T-helper 2 cell treated with Interferon-gamma antibody and Interleukin-4, amounts not matched to agents 5 μg/mL and 100 μg/mL, for 36 hours (primary cell): ENCODE results near the gene SPTBN1.

Experiments
- DNase-seq: peaks from one replicate; pipeline ENCODE4 v3.0.0; 2021; ENCODE audit warnings: low spot score
- H3K27ac Mint-ChIP-seq: one replicate; pipeline ENCODE4 v1.8.0; 2021; ENCODE audit warnings: mild to moderate bottlenecking, mixed read lengths
- H3K27me3 Mint-ChIP-seq: one replicate; pipeline ENCODE4 v1.8.0; 2021; ENCODE audit warnings: low read depth, mixed read lengths
- H3K36me3 Mint-ChIP-seq: one replicate; pipeline ENCODE4 v1.8.0; 2021; ENCODE audit warnings: low read depth, mixed read lengths
- H3K4me1 Mint-ChIP-seq: one replicate; pipeline ENCODE4 v1.8.0; 2021; ENCODE audit warnings: low read depth, mixed read lengths
- H3K4me3 Mint-ChIP-seq: one replicate; pipeline ENCODE4 v1.8.0; 2022; ENCODE audit warnings: mild to moderate bottlenecking, moderate library complexity, mixed read lengths
- H3K9me3 Mint-ChIP-seq: one replicate; pipeline ENCODE4 v1.8.0; 2021; ENCODE audit warnings: mixed read lengths

SPTBN1 gene

DNA sequence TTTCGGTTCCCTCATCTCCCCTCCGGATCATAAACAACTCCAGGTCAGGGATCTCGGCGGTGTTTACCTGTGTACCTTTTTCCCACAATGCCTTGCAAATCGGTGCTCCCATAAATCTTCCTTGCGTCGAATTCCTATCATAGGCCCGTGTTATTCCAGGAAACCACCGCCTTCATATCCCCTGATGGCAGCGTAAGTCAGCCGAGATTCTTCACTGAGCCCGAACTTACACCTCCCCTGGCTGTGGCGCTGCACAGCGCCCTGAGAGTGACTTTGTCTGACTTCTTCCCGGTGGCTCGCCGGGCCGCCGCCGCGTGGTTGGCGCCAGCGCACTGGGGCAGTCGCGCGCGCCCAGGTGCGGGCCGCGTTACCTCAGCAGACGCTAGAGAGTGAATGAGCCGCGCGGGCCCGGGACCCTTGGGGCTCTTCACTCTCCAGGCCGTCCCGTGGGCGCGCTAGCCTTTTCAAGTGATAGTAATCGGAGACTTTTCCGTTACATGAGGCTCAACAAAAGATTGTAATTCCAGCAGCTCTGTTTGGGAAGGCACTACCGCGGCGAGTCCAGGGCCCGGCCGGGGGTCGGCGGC lies 101.6 kb downstream of the SPTBN1 start:
- DNase-seq, result peak; percentile 69
- peaks cover 43% of the 10 kb centered on the region for H3K4me1 Mint-ChIP-seq
- H3K9me3 Mint-ChIP-seq, result no peaks in the 10 kb centered on the region
- no peaks in the 10 kb centered on the region for H3K27me3 Mint-ChIP-seq
- peak overlapping the region; percentile 82 for H3K27ac Mint-ChIP-seq
- H3K4me3 Mint-ChIP-seq, result peak overlapping the region; percentile 77
- H3K36me3 Mint-ChIP-seq, result peaks cover 26% of the 10 kb centered on the region

DNA sequence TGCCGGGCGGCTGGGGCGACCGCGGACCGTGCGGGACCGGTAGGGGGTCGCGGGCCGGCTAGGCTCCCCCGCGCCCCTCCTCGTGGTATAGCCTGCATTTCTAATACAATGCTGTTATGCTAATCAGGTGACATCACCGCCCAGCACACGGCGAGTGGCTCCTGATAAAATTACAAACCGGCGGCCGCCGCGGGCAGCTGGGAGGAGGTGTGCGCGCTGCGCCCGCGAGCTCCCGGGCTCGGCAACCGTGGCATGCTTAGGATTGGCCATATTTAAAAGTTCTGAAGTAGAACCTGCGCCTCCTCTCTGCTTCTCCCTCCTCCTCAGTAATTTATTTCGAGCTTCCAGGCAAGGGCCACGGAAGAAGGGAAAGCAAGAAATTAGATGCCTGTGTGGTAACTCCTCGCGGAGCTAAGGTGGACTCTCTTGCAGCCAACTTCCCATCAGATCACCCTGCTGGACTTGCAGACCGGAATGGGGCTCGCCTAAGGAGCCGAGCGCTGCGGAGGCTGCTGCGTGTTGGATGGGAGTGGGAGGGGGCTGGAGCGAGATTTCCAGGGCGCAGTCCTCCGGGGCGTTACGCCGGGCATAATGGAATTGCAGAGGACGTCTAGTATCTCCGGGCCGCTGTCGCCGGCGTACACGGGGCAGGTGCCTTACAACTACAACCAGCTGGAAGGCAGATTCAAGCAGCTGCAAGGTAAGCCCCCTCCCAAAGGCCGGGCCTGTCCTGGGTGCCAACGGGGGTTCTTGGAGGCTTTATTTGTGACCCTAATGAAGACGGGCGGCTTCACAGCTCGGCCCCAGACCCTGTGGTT lies 102.3 kb downstream of the SPTBN1 start:
- no peaks in the 10 kb centered on the region for H3K9me3 Mint-ChIP-seq
- peaks cover 31% of the 10 kb centered on the region for H3K36me3 Mint-ChIP-seq
- H3K4me1 Mint-ChIP-seq, result peaks cover 44% of the 10 kb centered on the region
- peak overlapping the region; percentile 92 for H3K27ac Mint-ChIP-seq
- H3K27me3 Mint-ChIP-seq, result no peaks in the 10 kb centered on the region
- peak; percentile 71 for DNase-seq
- peak overlapping the region; percentile 94 for H3K4me3 Mint-ChIP-seq

DNA sequence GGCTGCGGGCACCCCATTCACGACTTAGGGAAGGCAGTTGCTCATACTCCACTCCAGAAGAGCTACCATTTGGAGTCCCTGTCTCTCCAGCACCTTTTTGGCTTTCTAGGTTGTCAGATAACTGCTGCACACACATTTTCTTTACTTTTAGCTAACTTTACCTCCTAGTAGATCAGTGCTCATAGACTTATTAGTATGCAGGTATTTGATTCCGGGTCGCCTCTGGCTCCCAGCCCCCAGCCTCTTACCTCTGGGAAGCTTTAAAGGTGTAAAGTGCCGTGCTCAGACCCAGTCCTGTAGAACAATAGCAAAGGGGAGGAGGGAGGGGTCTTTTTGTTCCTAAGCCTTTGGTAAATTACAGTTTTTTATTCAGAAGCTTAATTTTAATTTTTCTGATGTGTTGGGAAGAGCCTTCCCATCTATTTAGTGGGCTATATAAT lies 102.9 kb downstream of the SPTBN1 start:
- Mint-ChIP-seq H3K36me3 (peaks cover 35% of the 10 kb centered on the region), H3K27ac (peak overlapping the region; percentile 92), H3K4me1 (peaks cover 43% of the 10 kb centered on the region), H3K9me3 (no peaks in the 10 kb centered on the region), H3K27me3 (no peaks in the 10 kb centered on the region), H3K4me3 (peak overlapping the region; percentile 94)
- DNase-seq, result no peak

DNA sequence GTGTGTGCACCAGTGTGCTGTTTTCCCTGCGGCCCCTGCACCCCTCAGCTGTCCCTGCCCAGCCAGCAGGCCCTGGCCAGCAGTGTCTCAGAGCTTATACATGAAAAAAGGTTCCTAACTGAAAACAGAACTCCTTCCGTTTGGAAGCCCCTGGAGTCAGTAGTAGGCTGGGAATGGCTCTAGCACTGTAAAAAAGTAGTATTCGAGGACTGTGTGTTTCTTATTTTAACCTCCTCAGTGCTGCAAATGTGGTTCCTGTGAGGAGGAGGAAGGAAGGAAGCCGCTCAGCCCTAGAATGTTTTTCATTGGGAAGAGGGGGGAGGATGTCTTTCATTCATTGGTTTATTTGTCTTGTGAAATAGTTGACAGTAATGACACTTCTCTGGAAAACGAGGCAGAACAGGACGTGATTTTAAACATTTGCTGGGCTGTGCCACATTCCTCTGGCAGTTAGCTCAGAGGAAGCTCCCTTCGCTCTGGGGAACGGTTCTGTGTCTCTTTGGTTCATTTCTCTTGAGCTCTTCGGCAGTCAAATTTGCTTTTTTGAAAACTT lies 103.5 kb downstream of the SPTBN1 start:
- peak overlapping the region; percentile 94 for H3K4me3 Mint-ChIP-seq
- no peak for DNase-seq
- H3K9me3 Mint-ChIP-seq, result no peaks in the 10 kb centered on the region
- peaks cover 48% of the 10 kb centered on the region for H3K4me1 Mint-ChIP-seq
- no peaks in the 10 kb centered on the region for H3K27me3 Mint-ChIP-seq
- peak overlapping the region; percentile 92 for H3K27ac Mint-ChIP-seq
- H3K36me3 Mint-ChIP-seq, result peaks cover 39% of the 10 kb centered on the region

DNA sequence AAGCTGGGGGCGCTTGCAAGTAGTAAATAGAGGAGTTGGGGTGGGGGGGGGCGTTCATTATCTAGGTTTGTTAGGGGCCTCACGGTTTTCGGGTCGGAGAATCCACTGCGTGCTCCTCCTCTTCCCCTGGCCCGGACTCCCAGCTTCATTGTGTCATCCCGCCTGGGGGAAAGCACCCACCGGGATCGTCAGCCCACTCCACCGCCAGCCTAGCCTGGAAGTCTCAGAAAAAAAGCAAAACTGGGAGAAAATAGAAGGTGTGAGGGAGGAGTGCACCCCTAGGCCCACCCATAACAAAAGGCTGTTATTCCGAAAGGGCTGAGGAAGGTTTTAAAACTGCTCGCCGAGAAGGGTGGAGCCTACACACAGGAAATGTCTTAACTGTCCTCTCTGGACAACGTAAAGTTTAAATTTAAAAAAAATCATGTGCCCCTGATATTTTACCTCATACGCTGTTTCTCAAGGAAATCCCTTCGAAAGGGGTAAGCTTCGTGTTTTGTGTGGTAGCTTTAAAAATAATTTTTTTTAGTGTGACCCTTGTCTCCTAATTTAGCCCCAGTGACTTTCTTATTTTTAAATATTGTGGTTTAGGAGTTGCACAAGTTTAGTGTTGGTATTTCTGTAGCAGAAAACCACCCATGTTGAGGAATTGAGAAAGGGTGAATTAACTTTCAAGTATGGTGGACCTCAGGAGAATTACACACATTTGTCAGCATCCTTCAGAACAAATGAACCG lies 104.2 kb downstream of the SPTBN1 start:
- peak; percentile 51 for DNase-seq
- Mint-ChIP-seq H3K4me3 (peak overlapping the region; percentile 94), H3K27me3 (no peaks in the 10 kb centered on the region), H3K9me3 (no peaks in the 10 kb centered on the region), H3K36me3 (peaks cover 45% of the 10 kb centered on the region), H3K4me1 (peaks cover 52% of the 10 kb centered on the region), H3K27ac (peak overlapping the region; percentile 92)

DNA sequence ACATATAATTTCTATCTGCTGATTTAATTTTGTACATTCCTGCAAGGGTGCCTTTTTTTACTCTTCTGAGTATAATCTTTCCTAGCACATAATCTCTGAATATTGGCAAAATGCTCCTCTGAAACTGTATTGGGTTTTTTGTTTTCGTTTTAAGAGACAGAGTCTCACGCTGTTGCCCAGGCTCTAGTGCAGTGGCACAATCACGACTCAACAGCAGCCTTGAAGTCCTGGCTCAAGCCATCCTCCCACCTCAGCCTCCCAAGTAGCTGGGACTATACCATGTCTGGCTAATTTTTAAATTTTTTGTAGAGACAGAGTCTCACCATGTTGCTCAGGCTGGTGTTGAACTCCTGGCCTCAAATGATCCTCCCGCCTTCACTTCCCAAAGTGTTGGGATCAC lies 104.9 kb downstream of the SPTBN1 start:
- no peak for DNase-seq
- Mint-ChIP-seq H3K36me3 (peaks cover 49% of the 10 kb centered on the region), H3K4me3 (peak overlapping the region; percentile 94), H3K4me1 (peaks cover 52% of the 10 kb centered on the region), H3K9me3 (no peaks in the 10 kb centered on the region), H3K27me3 (no peaks in the 10 kb centered on the region), H3K27ac (peak overlapping the region; percentile 92)

DNA sequence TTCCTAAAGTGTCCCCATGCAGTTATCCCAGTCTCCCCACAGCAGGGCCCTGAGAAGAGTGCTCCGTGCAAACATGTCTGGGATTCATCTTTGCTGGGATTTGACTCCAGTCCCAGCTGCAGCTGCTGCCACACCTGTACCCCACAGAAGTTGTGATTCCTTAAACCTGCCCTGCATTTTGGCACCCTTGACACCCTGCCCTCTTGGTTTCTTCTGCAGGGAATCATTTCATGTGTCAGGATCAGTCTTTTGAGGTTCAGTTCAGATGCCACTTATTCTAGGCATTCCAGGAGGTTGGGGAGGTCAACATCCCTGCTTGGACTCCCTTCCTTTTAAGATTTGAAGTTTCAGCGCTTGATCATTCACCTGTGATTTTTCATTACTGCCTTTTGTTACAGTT lies 108.3 kb downstream of the SPTBN1 start:
- no peak for DNase-seq
- no peaks in the 10 kb centered on the region for H3K9me3 Mint-ChIP-seq
- peaks cover 64% of the 10 kb centered on the region for H3K4me1 Mint-ChIP-seq
- peak overlapping the region; percentile 34 for H3K4me3 Mint-ChIP-seq
- no peaks in the 10 kb centered on the region for H3K27me3 Mint-ChIP-seq
- peaks cover 62% of the 10 kb centered on the region for H3K36me3 Mint-ChIP-seq
- H3K27ac Mint-ChIP-seq, result no peak overlapping the region

DNA sequence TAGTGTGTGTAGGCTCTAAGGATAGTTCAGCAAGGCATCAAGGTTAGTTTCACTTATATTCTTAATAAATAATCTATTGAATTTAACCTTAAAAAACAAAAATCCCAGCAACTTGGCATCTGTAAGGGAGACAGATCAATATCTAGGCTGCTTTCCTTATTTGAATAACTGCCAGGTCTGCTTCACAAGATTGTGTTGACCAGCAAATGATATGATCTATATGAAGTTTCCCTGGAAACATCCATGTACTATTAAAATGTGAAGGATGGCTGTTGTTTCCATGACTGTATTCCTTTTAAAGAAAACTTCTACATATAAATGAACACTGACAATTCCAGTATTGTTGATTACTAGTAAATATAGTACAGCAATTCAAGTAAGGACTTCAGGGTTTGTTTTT lies 109.4 kb downstream of the SPTBN1 start:
- Mint-ChIP-seq H3K27me3 (no peaks in the 10 kb centered on the region), H3K36me3 (peaks cover 57% of the 10 kb centered on the region), H3K27ac (peak overlapping the region; percentile 60), H3K9me3 (no peaks in the 10 kb centered on the region), H3K4me1 (peaks cover 74% of the 10 kb centered on the region), H3K4me3 (peak overlapping the region; percentile 51)
- DNase-seq, result no peak

DNA sequence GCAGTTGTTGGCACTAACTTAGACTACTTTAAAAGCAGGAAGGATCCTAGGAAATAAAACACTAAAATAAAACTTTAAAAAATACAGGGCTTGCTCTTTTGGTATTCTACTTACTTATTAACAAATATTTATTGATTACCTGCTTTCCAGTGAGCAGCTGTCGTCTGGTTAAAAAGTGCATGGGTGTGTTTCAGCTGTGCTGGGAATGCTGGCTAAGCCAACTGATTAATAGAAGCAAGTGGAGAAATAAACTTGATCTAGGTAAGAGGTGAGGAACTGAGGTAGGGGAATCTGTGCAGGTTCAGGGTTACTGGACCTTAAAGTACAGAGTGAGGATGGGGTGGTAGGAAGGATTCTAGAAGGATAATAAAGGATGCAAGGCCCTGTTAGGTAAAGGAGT lies 110.8 kb downstream of the SPTBN1 start:
- H3K27ac Mint-ChIP-seq, result peak overlapping the region; percentile 84
- no peak for DNase-seq
- peaks cover 50% of the 10 kb centered on the region for H3K36me3 Mint-ChIP-seq
- H3K4me1 Mint-ChIP-seq, result peaks cover 77% of the 10 kb centered on the region
- no peaks in the 10 kb centered on the region for H3K9me3 Mint-ChIP-seq
- no peaks in the 10 kb centered on the region for H3K27me3 Mint-ChIP-seq
- H3K4me3 Mint-ChIP-seq, result peak overlapping the region; percentile 69

DNA sequence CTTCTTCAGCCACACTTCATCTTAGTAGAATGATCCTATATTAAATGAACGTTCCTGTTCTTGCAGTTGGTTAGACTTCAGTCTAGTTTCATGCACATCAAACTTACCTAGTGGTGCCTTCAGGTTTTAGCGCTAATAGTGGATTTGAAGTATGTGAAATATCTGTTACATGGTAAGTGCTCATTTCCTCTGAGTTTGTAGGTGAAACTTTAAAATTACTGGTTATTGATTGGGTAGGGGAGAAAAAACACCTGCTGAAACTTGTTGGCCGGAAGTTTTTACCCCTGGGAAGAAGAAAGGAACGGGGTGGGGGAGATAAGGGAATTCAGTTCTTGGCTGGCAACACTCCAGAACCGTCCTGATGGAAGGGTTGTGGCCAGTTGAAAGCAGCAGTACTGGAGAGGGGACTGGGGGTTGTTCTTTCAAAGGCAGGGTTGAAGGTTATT lies 112.8 kb downstream of the SPTBN1 start:
- H3K4me1 Mint-ChIP-seq, result peaks cover 81% of the 10 kb centered on the region
- no peaks in the 10 kb centered on the region for H3K27me3 Mint-ChIP-seq
- H3K9me3 Mint-ChIP-seq, result no peaks in the 10 kb centered on the region
- DNase-seq, result no peak
- peaks cover 37% of the 10 kb centered on the region for H3K36me3 Mint-ChIP-seq
- H3K27ac Mint-ChIP-seq, result peak overlapping the region; percentile 92
- H3K4me3 Mint-ChIP-seq, result peak overlapping the region; percentile 82

DNA sequence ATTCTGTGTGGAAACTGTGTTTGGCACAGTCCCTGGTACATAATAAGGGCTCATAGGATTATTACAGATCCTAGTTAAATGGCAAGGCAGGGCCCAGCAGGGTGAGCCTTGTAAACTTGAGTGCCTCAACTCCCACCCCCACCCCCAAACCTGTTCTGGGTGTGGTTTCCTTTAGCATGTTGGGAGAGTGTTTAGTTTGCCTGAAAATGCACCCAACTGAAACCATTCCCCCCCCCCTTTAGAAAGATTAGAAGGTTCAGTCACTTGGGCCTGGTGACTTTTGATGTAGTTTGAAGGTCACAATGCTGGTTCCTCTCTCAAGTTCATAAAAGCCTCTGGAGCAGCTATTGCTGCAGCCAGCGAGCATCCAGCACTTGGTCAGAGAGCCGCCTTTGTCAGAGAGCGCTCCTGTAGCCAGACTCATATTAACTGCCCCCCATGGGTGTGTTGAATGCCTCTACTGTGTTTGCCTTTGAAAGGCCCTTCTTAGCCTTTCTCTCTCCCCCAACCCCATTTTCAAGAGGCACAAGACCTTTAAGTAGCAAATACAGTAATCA lies 113.7 kb downstream of the SPTBN1 start:
- no peak for DNase-seq
- H3K27ac Mint-ChIP-seq, result peak overlapping the region; percentile 92
- H3K4me1 Mint-ChIP-seq, result peaks cover 81% of the 10 kb centered on the region
- no peaks in the 10 kb centered on the region for H3K9me3 Mint-ChIP-seq
- H3K4me3 Mint-ChIP-seq, result peak overlapping the region; percentile 82
- no peaks in the 10 kb centered on the region for H3K27me3 Mint-ChIP-seq
- peaks cover 32% of the 10 kb centered on the region for H3K36me3 Mint-ChIP-seq

DNA sequence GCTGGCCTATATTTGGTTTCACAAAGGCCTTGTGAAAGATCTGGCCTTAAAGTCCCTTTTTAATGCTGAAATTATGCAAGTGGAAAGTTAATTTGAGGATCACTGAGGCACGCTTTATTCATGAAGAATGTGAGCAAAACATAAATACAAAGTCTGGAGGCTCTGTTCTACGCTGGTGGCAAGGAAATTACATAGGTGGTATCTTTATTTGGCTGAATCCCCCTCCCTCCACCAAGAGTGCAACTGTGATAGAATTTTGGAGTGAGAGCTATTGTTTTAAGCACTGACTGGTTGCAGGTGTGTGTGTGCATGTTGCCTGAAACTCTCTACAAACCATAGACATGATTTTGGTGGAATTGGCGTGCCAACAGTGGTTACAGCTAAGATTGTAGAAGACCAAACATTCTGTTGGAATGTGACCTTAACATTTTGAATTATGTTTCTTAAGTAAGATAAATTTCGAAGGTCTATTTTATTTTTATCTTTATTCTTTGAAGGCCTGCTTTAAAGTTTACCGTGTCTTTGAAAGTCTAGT lies 114.3 kb downstream of the SPTBN1 start:
- H3K4me1 Mint-ChIP-seq, result peaks cover 81% of the 10 kb centered on the region
- H3K36me3 Mint-ChIP-seq, result peaks cover 31% of the 10 kb centered on the region
- no peaks in the 10 kb centered on the region for H3K27me3 Mint-ChIP-seq
- H3K4me3 Mint-ChIP-seq, result peak overlapping the region; percentile 82
- H3K9me3 Mint-ChIP-seq, result no peaks in the 10 kb centered on the region
- no peak for DNase-seq
- peak overlapping the region; percentile 92 for H3K27ac Mint-ChIP-seq

DNA sequence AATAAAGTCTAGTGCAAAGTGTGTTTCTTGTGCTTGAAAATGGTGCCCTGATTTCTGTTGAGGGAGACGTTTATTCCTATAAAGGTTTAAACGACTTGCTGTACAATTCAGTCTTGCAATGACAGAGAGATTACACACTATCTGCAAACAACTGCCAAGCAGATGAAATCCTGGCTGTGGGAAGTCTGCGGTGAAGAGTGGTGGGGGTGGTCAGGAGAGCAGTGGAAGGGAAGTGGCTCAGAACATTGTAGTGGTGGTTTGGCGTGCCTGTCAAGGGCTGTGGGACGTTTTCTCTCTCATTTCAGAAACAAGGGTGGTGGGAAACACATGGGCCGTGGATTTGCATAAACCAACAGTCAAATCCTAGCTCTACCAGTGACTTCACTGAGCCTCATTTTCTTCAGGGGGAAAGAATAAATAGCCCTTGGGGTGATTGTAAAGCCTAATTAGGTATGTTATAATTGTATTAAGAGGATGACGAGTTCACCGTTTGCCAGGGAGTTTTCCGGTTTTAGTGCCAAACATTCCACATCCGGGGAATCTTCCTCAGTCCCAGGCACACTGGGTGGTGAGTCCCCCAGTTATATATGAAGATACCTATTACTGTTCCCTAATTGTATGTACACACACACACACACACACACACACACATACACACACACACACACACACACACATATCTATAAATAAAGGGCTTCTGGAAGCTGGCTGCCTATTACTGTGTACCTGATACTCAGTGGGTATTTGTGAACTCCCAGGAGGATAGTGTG lies 115.0 kb downstream of the SPTBN1 start:
- H3K4me3 Mint-ChIP-seq, result peak overlapping the region; percentile 82
- H3K4me1 Mint-ChIP-seq, result peaks cover 80% of the 10 kb centered on the region
- H3K27ac Mint-ChIP-seq, result peak overlapping the region; percentile 92
- H3K9me3 Mint-ChIP-seq, result no peaks in the 10 kb centered on the region
- DNase-seq, result peak; percentile 89
- H3K36me3 Mint-ChIP-seq, result peaks cover 31% of the 10 kb centered on the region
- H3K27me3 Mint-ChIP-seq, result no peaks in the 10 kb centered on the region
